Skeletal muscle cell (primary cell): ENCODE data around the gene UTS2B.

ENCODE experiments used
- DNase-seq: peaks from one replicate; pipeline ENCODE4 v3.0.0-alpha.2; 2010; ENCODE audit warnings: low read depth
- H3K4me3 ChIP-seq: 2 replicates; pipeline ENCODE4 v1.5.1; 2011; ENCODE audit warnings: low read depth, mild to moderate bottlenecking, control low read depth, low read length, moderate library complexity

UTS2B gene

GRCh38 chr3:191329654-191330529 lies at the start of gene UTS2B:
TSS of gene UTS2B (minus strand) at chr3:191330526. CDS start at chr3:191282189, 48,337 bp downstream.
- no peak for DNase-seq
- H3K4me3 ChIP-seq = peak within 1 kb of the TSS; percentile 88

GRCh38 chr3:191380001-191380400 lies 49.7 kb upstream of the UTS2B start:
- no peak for DNase-seq
- H3K4me3 ChIP-seq = no peak overlapping the region

- no peak overlapping the region for H3K4me3 ChIP-seq
- DNase-seq = no peak
These were observed 49.1 kb upstream of the UTS2B start for GRCh38 chr3:191379446-191379845.

GRCh38 chr3:191378142-191378812 lies 48.0 kb upstream of the UTS2B start:
- DNase-seq = no peak
- H3K4me3 ChIP-seq = no peak overlapping the region

GRCh38 chr3:191376516-191377141 lies 46.3 kb upstream of the UTS2B start:
- DNase-seq = peak; percentile 57
- H3K4me3 ChIP-seq = no peak overlapping the region

GRCh38 chr3:191373327-191373726 lies 43.0 kb upstream of the UTS2B start:
- no peak for DNase-seq
- no peak overlapping the region for H3K4me3 ChIP-seq

GRCh38 chr3:191372122-191372521 lies 41.8 kb upstream of the UTS2B start:
- no peak overlapping the region for H3K4me3 ChIP-seq
- no peak for DNase-seq

GRCh38 chr3:191369616-191370010 lies 39.3 kb upstream of the UTS2B start:
- peak; percentile 31 for DNase-seq
- no peak overlapping the region for H3K4me3 ChIP-seq

GRCh38 chr3:191368755-191369615 lies 38.7 kb upstream of the UTS2B start:
- H3K4me3 ChIP-seq = no peak overlapping the region
- no peak for DNase-seq

GRCh38 chr3:191366675-191367074 lies 36.3 kb upstream of the UTS2B start:
- no peak for DNase-seq
- no peak overlapping the region for H3K4me3 ChIP-seq

GRCh38 chr3:191363221-191363620 lies 32.9 kb upstream of the UTS2B start:
- no peak overlapping the region for H3K4me3 ChIP-seq

GRCh38 chr3:191362524-191363090 lies 32.3 kb upstream of the UTS2B start:
- no peak overlapping the region for H3K4me3 ChIP-seq
- DNase-seq = no peak

More at GRCh38 chr3:191363221-191363620, 32.9 kb upstream of the UTS2B start:
- DNase-seq = no peak

GRCh38 chr3:191362037-191362436 lies 31.7 kb upstream of the UTS2B start:
- no peak for DNase-seq
- no peak overlapping the region for H3K4me3 ChIP-seq

GRCh38 chr3:191361456-191361855 lies 31.1 kb upstream of the UTS2B start:
- no peak for DNase-seq
- H3K4me3 ChIP-seq = no peak overlapping the region

GRCh38 chr3:191360620-191361019 lies 30.3 kb upstream of the UTS2B start:
- DNase-seq = no peak
- no peak overlapping the region for H3K4me3 ChIP-seq

- DNase-seq = no peak
- H3K4me3 ChIP-seq = no peak overlapping the region
These were observed 28.6 kb upstream of the UTS2B start for GRCh38 chr3:191358929-191359328.

GRCh38 chr3:191357909-191358308 lies 27.6 kb upstream of the UTS2B start:
- no peak overlapping the region for H3K4me3 ChIP-seq
- DNase-seq = no peak

- DNase-seq = peak; percentile 37
- no peak overlapping the region for H3K4me3 ChIP-seq
These were observed 26.5 kb upstream of the UTS2B start for GRCh38 chr3:191356631-191357439.
